ENCODE measurements around the gene LRCOL1. TPM values are rescaled to one million over a fixed set of nuclear protein-coding genes. Genes with fewer than 3 reads are reported as not detected.

LRCOL1 gene
- total RNA-seq, 2 experiments from 2014 or later = not detected

- Histone ChIP-seq H3K36me3 (ENCODE audit: insufficient read depth, low read length) (no peaks in the 10 kb centered on the region), H3K27me3 (ENCODE audit: control insufficient read depth in 1 of 2, insufficient read depth in 2 of 2, low read length in 2 of 2) (peaks cover 5 to 16% of the 10 kb centered on the region in 2 experiments), H3K4me1 (ENCODE audit: insufficient read depth, low read length) (peaks cover 34% of the 10 kb centered on the region), H3K27ac (ENCODE audit: low read depth in 1 of 2, low read length in 2 of 2) (no peak overlapping the region), H3K4me3 (ENCODE audit: low read length) (peak overlapping the region; percentile 42), H3K9me3 (ENCODE audit: control insufficient read depth in 1 of 2, insufficient read depth in 1 of 2, low read length in 2 of 2) (peaks cover 0 to 10% of the 10 kb centered on the region in 2 experiments)
- peak in 7 of 14 experiments; percentile 16 to 67 (median 48) for DNase-seq
- Mint-ChIP-seq H3K4me1 (ENCODE audit: low read depth) (peaks cover 31% of the 10 kb centered on the region), H3K27ac (no peak overlapping the region), H3K9me3 (no peaks in the 10 kb centered on the region), H3K36me3 (ENCODE audit: low read depth) (no peaks in the 10 kb centered on the region), H3K4me3 (peak overlapping the region; percentile 87), H3K27me3 (peaks cover 29% of the 10 kb centered on the region)
- no peak for TF ChIP-seq CTCF (IDR thresholded peaks at IDR 0.05)
- intact Hi-C loops (cut with DNase I, micrococcal nuclease) = no loop called here
- CTCF ChIA-PET = no interaction called here
- POLR2A ChIA-PET = no interaction called here
- ATAC-seq (ENCODE audit: poor library complexity) = peak; percentile 54
These were observed 12.8 kb downstream of the LRCOL1 start for GRCh38 chr12:132597333-132598316.

GRCh38 chr12:132596016-132596415 is 14.4 kb downstream of the LRCOL1 start:
- POLR2A ChIA-PET = no interaction called here
- H3K9me3 Mint-ChIP-seq = no peaks in the 10 kb centered on the region
- no peaks in the 10 kb centered on the region for H3K36me3 ChIP-seq (ENCODE audit: insufficient read depth, low read length)
- no peak overlapping the region for H3K27ac Mint-ChIP-seq
- CTCF ChIA-PET = interaction anchor here (1.4 kb wide), 1 partner anchor 19 kb away, joined by 3 read pairs; no protein-coding TSS in a partner anchor
- H3K9me3 ChIP-seq (ENCODE audit: control insufficient read depth in 1 of 2, insufficient read depth in 1 of 2, low read length in 2 of 2) = peaks cover 0 to 4% of the 10 kb centered on the region in 2 experiments
- no peaks in the 10 kb centered on the region for H3K36me3 Mint-ChIP-seq (ENCODE audit: low read depth)
- peak overlapping the region; percentile 34 for H3K4me3 Mint-ChIP-seq
- no peak for DNase-seq
- H3K27me3 ChIP-seq (ENCODE audit: control insufficient read depth in 1 of 2, insufficient read depth in 2 of 2, low read length in 2 of 2) = peaks cover 0 to 13% of the 10 kb centered on the region in 2 experiments
- peaks cover 31% of the 10 kb centered on the region for H3K4me1 ChIP-seq (ENCODE audit: insufficient read depth, low read length)
- intact Hi-C loops (cut with DNase I, micrococcal nuclease) = no loop called here
- TF ChIP-seq CTCF (IDR thresholded peaks at IDR 0.05) = no peak
- H3K27me3 Mint-ChIP-seq = peaks cover 24% of the 10 kb centered on the region
- H3K4me3 ChIP-seq (ENCODE audit: low read length) = no peak overlapping the region
- H3K27ac ChIP-seq (ENCODE audit: low read depth in 1 of 2, low read length in 2 of 2) = no peak overlapping the region
- peaks cover 31% of the 10 kb centered on the region for H3K4me1 Mint-ChIP-seq (ENCODE audit: low read depth)
- no peak for ATAC-seq (ENCODE audit: poor library complexity)

GRCh38 chr12:132595183-132595582 is 15.2 kb downstream of the LRCOL1 start:
- CTCF ChIA-PET = interaction anchor here (1.4 kb wide), 1 partner anchor 20 kb away, joined by 3 read pairs; no protein-coding TSS in a partner anchor
- peaks cover 0 to 13% of the 10 kb centered on the region in 2 experiments for H3K27me3 ChIP-seq (ENCODE audit: control insufficient read depth in 1 of 2, insufficient read depth in 2 of 2, low read length in 2 of 2)
- peaks cover 21% of the 10 kb centered on the region for H3K27me3 Mint-ChIP-seq

More at GRCh38 chr12:132595183-132595582, 15.2 kb downstream of the LRCOL1 start:
- Mint-ChIP-seq H3K4me1 (ENCODE audit: low read depth) (peaks cover 27% of the 10 kb centered on the region), H3K9me3 (no peaks in the 10 kb centered on the region), H3K36me3 (ENCODE audit: low read depth) (no peaks in the 10 kb centered on the region), H3K27ac (no peak overlapping the region), H3K4me3 (peak overlapping the region; percentile 62)
- no peak for TF ChIP-seq CTCF (IDR thresholded peaks at IDR 0.05)
- DNase-seq (no peak), ATAC-seq (ENCODE audit: poor library complexity) (no peak)
- intact Hi-C loops (cut with DNase I, micrococcal nuclease) = no loop called here
- no peak overlapping the region for H3K4me3 ChIP-seq (ENCODE audit: low read length)
- H3K27ac ChIP-seq (ENCODE audit: low read depth in 1 of 2, low read length in 2 of 2) = no peak overlapping the region
- no peaks in the 10 kb centered on the region for H3K36me3 ChIP-seq (ENCODE audit: insufficient read depth, low read length)
- POLR2A ChIA-PET = no interaction called here
- H3K4me1 ChIP-seq (ENCODE audit: insufficient read depth, low read length) = peaks cover 23% of the 10 kb centered on the region
- no peaks in the 10 kb centered on the region for H3K9me3 ChIP-seq (ENCODE audit: control insufficient read depth in 1 of 2, insufficient read depth in 1 of 2, low read length in 2 of 2)
